HEK293 (cell line): ENCODE measurements around the gene SARS2.

Experiments used
- BCL11A ChIP-seq: fragments of 450-650 bp; formaldehyde crosslinking; IDR thresholded peaks from 2 replicates; pipeline ENCODE4 v1.5.1; 2016; ENCODE audit warnings: low read depth, missing biosample characterization, missing genetic modification characterization
- BCL11B ChIP-seq: fragments of 450-650 bp; formaldehyde crosslinking; IDR thresholded peaks from 2 replicates; pipeline ENCODE4 v1.5.1; 2016; ENCODE audit warnings: low read depth, missing biosample characterization, missing genetic modification characterization
- KLF1 ChIP-seq: fragments of 450-650 bp; formaldehyde crosslinking; IDR thresholded peaks from 2 replicates; pipeline ENCODE4 v1.5.1; 2016; ENCODE audit warnings: missing biosample characterization, missing genetic modification characterization
- MYNN ChIP-seq: fragments of 450-650 bp; formaldehyde crosslinking; IDR thresholded peaks from 2 replicates; pipeline ENCODE4 v1.5.1; 2016; ENCODE audit warnings: missing biosample characterization, missing genetic modification characterization, borderline replicate concordance
- SP2 ChIP-seq: fragments of 450-650 bp; formaldehyde crosslinking; IDR thresholded peaks from 2 replicates; pipeline ENCODE4 v1.5.1; 2016; ENCODE audit warnings: missing biosample characterization, missing genetic modification characterization
- ZBTB48 ChIP-seq: fragments of 450-650 bp; formaldehyde crosslinking; IDR thresholded peaks from 2 replicates; pipeline ENCODE4 v1.5.1; 2016; ENCODE audit warnings: missing biosample characterization, missing genetic modification characterization
- ZEB2 ChIP-seq: fragments of 450-650 bp; formaldehyde crosslinking; IDR thresholded peaks from 2 replicates; pipeline ENCODE4 v1.5.1; 2016; ENCODE audit warnings: missing biosample characterization, missing genetic modification characterization
- ZNF10 ChIP-seq: fragments of 450-650 bp; formaldehyde crosslinking; IDR thresholded peaks from 2 replicates; pipeline ENCODE4 v1.5.1; 2017; ENCODE audit warnings: missing biosample characterization, missing genetic modification characterization
- ZNF112 ChIP-seq: fragments of 450-650 bp; formaldehyde crosslinking; IDR thresholded peaks from 2 replicates; pipeline ENCODE4 v1.5.0; 2017; ENCODE audit warnings: missing biosample characterization, missing genetic modification characterization
- ZNF169 ChIP-seq: fragments of 450-650 bp; formaldehyde crosslinking; IDR thresholded peaks from 2 replicates; pipeline ENCODE4 v1.5.1; 2016; ENCODE audit warnings: missing biosample characterization, missing genetic modification characterization
- ZNF24 ChIP-seq: fragments of 450-650 bp; formaldehyde crosslinking; IDR thresholded peaks from 2 replicates; pipeline ENCODE4 v1.5.1; 2016; ENCODE audit warnings: missing biosample characterization, missing genetic modification characterization
- ZNF302 ChIP-seq: fragments of 450-650 bp; formaldehyde crosslinking; IDR thresholded peaks from 2 replicates; pipeline ENCODE4 v1.5.1; 2016; ENCODE audit warnings: missing biosample characterization, missing genetic modification characterization, low read depth
- ZNF311 ChIP-seq: fragments of 450-650 bp; formaldehyde crosslinking; IDR thresholded peaks from 2 replicates; pipeline ENCODE4 v1.5.1; 2017; ENCODE audit warnings: missing biosample characterization, missing genetic modification characterization, borderline replicate concordance
- ZNF391 ChIP-seq: fragments of 450-650 bp; formaldehyde crosslinking; IDR thresholded peaks from 2 replicates; pipeline ENCODE4 v1.5.1; 2016; ENCODE audit warnings: low read depth, missing biosample characterization, missing genetic modification characterization, borderline replicate concordance
- ZNF514 ChIP-seq: fragments of 450-650 bp; formaldehyde crosslinking; IDR thresholded peaks from 2 replicates; pipeline ENCODE4 v1.5.1; 2016; ENCODE audit warnings: missing biosample characterization, missing genetic modification characterization
- ZNF585B ChIP-seq: fragments of 450-650 bp; formaldehyde crosslinking; IDR thresholded peaks from 2 replicates; pipeline ENCODE4 v1.5.1; 2016; ENCODE audit warnings: missing biosample characterization, missing genetic modification characterization
- ZNF707 ChIP-seq: fragments of 450-650 bp; formaldehyde crosslinking; IDR thresholded peaks from 2 replicates; pipeline ENCODE4 v1.5.1; 2016; ENCODE audit warnings: missing biosample characterization, missing genetic modification characterization
- ZNF76 ChIP-seq: fragments of 450-650 bp; formaldehyde crosslinking; IDR thresholded peaks from 2 replicates; pipeline ENCODE4; 2016; ENCODE audit warnings: low read depth, missing biosample characterization, missing genetic modification characterization, borderline replicate concordance
- ZSCAN16 ChIP-seq: fragments of 450-650 bp; formaldehyde crosslinking; IDR thresholded peaks from 2 replicates; pipeline ENCODE4 v1.5.1; 2016; ENCODE audit warnings: missing biosample characterization, missing genetic modification characterization
- ZXDB ChIP-seq: fragments of 450-650 bp; formaldehyde crosslinking; IDR thresholded peaks from 2 replicates; pipeline ENCODE4 v1.5.1; 2016; ENCODE audit warnings: missing biosample characterization, missing genetic modification characterization
- TF ChIP-seq, protein P1 (sequence below): fragments of 450-650 bp; formaldehyde crosslinking; IDR thresholded peaks from 2 replicates; pipeline ENCODE4 v1.5.1; 2016; ENCODE audit warnings: missing biosample characterization, missing genetic modification characterization
- TF ChIP-seq, protein P2 (sequence below): fragments of 450-650 bp; formaldehyde crosslinking; IDR thresholded peaks from 2 replicates; pipeline ENCODE4 v1.5.1; 2017; ENCODE audit warnings: missing biosample characterization, missing genetic modification characterization
- TF ChIP-seq, protein P3 (sequence below): fragments of 450-650 bp; formaldehyde crosslinking; IDR thresholded peaks from 2 replicates; pipeline ENCODE4 v1.5.1; 2016; ENCODE audit warnings: missing biosample characterization, missing genetic modification characterization, borderline replicate concordance
- TF ChIP-seq, protein P4 (sequence below): fragments of 450-650 bp; IDR thresholded peaks from 2 replicates; pipeline ENCODE4 v1.5.1; 2018; ENCODE audit warnings: missing biosample characterization, mild to moderate bottlenecking, missing genetic modification characterization
- TF ChIP-seq, protein P5 (sequence below): fragments of 450-650 bp; formaldehyde crosslinking; conservative IDR thresholded peaks from 2 replicates; pipeline ENCODE4 v1.5.1; 2016; ENCODE audit warnings: low read depth, missing biosample characterization, missing genetic modification characterization
- TF ChIP-seq, protein P6 (sequence below): fragments of 450-650 bp; formaldehyde crosslinking; IDR thresholded peaks from 2 replicates; pipeline ENCODE4 v1.5.1; 2016; ENCODE audit warnings: missing biosample characterization, missing genetic modification characterization

Gene SARS2

DNA sequence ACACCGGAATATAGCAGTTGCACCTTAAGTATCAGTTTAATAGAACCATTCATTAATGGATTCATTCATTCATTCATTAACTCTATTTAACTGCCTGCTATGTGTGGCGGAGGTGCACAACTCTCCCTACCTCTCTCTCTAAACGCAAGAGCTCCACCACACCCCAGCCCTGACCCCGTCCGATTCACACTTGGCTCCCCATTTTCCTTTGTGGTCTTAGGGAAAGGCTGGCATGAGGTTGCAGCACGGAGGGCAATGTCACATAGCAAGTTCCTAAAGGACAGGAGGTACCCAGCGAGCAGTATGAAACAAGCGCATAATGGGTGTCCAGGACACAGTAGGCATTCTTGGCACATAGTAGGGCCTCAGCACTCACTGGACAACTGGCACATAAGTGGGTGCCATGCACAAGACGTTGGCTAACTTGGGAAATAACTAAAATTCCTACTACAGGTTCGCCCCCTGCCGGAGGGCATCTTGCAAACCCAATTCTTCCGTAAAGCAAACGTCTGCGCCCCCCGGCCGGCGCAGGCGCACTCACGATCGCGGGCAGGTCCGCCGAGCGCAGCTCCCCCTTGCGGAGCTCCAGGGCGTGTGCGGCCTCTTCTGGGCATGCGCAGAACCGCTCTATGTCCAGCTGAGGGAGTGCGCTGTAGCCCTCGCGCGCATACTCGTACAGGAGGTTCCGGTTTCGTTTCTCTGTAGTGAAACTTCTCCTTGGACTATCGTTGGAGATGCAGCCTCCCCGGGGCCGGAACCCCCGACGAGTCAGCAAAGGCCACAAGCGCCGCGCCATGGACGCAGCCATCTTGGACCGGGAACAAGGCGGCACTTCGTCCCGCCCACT lies at the start of gene SARS2 (continued):
- TF ChIP-seq ZSCAN16: peak; percentile 89; the same call in 1 of the 2 replicates
- TF ChIP-seq ZNF585B (tag by site-specific recombination): no peak
- TF ChIP-seq KLF1 (tag by site-specific recombination): peak; percentile 50; the same call in 1 of the 2 replicates
- TF ChIP-seq ZNF302: no peak
- TF ChIP-seq ZNF391: peak; percentile 85
- TF ChIP-seq MYNN (tag by site-specific recombination): no peak
- TF ChIP-seq, protein P1, sequence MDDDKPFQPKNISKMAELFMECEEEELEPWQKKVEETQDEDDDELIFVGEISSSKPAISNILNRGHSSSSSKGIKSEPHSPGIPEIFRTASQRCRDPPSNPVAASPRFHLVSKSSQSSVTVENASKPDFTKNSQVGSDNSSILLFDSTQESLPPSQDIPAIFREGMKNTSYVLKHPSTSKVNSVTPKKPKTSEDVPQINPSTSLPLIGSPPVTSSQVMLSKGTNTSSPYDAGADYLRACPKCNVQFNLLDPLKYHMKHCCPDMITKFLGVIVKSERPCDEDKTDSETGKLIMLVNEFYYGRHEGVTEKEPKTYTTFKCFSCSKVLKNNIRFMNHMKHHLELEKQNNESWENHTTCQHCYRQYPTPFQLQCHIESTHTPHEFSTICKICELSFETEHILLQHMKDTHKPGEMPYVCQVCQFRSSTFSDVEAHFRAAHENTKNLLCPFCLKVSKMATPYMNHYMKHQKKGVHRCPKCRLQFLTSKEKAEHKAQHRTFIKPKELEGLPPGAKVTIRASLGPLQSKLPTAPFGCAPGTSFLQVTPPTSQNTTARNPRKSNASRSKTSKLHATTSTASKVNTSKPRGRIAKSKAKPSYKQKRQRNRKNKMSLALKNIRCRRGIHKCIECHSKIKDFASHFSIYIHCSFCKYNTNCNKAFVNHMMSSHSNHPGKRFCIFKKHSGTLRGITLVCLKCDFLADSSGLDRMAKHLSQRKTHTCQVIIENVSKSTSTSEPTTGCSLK (tag by site-specific recombination): no peak
- TF ChIP-seq ZNF24 (tag by site-specific recombination): peak; percentile 97
- no peak for TF ChIP-seq SP2
- peak; percentile 99 for TF ChIP-seq BCL11A (tag by site-specific recombination)
- TF ChIP-seq ZEB2: peak; percentile 97
- TF ChIP-seq, protein P2, sequence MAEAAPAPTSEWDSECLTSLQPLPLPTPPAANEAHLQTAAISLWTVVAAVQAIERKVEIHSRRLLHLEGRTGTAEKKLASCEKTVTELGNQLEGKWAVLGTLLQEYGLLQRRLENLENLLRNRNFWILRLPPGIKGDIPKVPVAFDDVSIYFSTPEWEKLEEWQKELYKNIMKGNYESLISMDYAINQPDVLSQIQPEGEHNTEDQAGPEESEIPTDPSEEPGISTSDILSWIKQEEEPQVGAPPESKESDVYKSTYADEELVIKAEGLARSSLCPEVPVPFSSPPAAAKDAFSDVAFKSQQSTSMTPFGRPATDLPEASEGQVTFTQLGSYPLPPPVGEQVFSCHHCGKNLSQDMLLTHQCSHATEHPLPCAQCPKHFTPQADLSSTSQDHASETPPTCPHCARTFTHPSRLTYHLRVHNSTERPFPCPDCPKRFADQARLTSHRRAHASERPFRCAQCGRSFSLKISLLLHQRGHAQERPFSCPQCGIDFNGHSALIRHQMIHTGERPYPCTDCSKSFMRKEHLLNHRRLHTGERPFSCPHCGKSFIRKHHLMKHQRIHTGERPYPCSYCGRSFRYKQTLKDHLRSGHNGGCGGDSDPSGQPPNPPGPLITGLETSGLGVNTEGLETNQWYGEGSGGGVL (tag by site-specific recombination): no peak
- no peak for TF ChIP-seq ZNF112 (tag by site-specific recombination)
- TF ChIP-seq, protein P3, sequence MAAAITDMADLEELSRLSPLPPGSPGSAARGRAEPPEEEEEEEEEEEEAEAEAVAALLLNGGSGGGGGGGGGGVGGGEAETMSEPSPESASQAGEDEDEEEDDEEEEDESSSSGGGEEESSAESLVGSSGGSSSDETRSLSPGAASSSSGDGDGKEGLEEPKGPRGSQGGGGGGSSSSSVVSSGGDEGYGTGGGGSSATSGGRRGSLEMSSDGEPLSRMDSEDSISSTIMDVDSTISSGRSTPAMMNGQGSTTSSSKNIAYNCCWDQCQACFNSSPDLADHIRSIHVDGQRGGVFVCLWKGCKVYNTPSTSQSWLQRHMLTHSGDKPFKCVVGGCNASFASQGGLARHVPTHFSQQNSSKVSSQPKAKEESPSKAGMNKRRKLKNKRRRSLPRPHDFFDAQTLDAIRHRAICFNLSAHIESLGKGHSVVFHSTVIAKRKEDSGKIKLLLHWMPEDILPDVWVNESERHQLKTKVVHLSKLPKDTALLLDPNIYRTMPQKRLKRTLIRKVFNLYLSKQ (tag by site-specific recombination): no peak
- TF ChIP-seq ZNF169: no peak
- TF ChIP-seq ZXDB (tag by site-specific recombination): peak; percentile 92
- no peak for TF ChIP-seq ZNF10 (tag by site-specific recombination)
- peak; percentile 67; the same call in 1 of the 2 replicates for TF ChIP-seq ZNF76 (tag by site-specific recombination)
- peak; percentile 95 for TF ChIP-seq BCL11B (tag by site-specific recombination)
- TF ChIP-seq, protein P4, sequence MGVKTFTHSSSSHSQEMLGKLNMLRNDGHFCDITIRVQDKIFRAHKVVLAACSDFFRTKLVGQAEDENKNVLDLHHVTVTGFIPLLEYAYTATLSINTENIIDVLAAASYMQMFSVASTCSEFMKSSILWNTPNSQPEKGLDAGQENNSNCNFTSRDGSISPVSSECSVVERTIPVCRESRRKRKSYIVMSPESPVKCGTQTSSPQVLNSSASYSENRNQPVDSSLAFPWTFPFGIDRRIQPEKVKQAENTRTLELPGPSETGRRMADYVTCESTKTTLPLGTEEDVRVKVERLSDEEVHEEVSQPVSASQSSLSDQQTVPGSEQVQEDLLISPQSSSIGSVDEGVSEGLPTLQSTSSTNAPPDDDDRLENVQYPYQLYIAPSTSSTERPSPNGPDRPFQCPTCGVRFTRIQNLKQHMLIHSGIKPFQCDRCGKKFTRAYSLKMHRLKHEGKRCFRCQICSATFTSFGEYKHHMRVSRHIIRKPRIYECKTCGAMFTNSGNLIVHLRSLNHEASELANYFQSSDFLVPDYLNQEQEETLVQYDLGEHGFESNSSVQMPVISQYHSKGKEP: no peak; the same call in 1 of the 2 replicates
- TF ChIP-seq, protein P5, sequence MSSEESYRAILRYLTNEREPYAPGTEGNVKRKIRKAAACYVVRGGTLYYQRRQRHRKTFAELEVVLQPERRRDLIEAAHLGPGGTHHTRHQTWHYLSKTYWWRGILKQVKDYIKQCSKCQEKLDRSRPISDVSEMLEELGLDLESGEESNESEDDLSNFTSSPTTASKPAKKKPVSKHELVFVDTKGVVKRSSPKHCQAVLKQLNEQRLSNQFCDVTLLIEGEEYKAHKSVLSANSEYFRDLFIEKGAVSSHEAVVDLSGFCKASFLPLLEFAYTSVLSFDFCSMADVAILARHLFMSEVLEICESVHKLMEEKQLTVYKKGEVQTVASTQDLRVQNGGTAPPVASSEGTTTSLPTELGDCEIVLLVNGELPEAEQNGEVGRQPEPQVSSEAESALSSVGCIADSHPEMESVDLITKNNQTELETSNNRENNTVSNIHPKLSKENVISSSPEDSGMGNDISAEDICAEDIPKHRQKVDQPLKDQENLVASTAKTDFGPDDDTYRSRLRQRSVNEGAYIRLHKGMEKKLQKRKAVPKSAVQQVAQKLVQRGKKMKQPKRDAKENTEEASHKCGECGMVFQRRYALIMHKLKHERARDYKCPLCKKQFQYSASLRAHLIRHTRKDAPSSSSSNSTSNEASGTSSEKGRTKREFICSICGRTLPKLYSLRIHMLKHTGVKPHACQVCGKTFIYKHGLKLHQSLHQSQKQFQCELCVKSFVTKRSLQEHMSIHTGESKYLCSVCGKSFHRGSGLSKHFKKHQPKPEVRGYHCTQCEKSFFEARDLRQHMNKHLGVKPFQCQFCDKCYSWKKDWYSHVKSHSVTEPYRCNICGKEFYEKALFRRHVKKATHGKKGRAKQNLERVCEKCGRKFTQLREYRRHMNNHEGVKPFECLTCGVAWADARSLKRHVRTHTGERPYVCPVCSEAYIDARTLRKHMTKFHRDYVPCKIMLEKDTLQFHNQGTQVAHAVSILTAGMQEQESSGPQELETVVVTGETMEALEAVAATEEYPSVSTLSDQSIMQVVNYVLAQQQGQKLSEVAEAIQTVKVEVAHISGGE (tag by site-specific recombination): peak; percentile 52
- no peak for TF ChIP-seq ZNF514 (tag by site-specific recombination)
- TF ChIP-seq ZNF707 (tag by site-specific recombination): no peak
- no peak for TF ChIP-seq ZNF311 (tag by site-specific recombination)
- TF ChIP-seq ZBTB48 (tag by site-specific recombination): peak; percentile 83; the same call in 1 of the 2 replicates
- TF ChIP-seq, protein P6, sequence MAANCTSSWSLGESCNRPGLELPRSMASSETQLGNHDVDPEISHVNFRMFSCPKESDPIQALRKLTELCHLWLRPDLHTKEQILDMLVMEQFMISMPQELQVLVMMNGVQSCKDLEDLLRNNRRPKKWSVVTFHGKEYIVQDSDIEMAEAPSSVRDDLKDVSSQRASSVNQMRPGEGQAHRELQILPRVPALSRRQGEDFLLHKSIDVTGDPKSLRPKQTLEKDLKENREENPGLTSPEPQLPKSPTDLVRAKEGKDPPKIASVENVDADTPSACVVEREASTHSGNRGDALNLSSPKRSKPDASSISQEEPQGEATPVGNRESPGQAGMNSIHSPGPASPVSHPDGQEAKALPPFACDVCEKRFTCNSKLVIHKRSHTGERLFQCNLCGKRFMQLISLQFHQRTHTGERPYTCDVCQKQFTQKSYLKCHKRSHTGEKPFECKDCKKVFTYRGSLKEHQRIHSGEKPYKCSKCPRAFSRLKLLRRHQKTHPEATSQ (tag by site-specific recombination): peak; percentile 83; the same call in 1 of the 2 replicates
